ENCODE results near the gene HHAT.

- TF ChIP-seq EZH2phosphoT487 (IDR thresholded peaks at IDR 0.05; ENCODE audit: borderline replicate concordance), result no peak
- TF ChIP-seq CTCF (conservative IDR thresholded peaks at IDR 0.05; ENCODE audit: low read length), result no peak
These were observed 1.7 kb downstream of the HHAT start for GRCh38 chr1:210330279-210330866.

Data from Loucy (cell line).